Left renal cortex interstitium (tissue), 4 donors: ENCODE data around the gene IP6K1. TPM values are rescaled to one million over a fixed set of nuclear protein-coding genes. Genes with fewer than 3 reads are reported as not detected.

ENCODE experiments used
- DNase-seq, 4 donors: peaks; one replicate each; pipeline ENCODE4 v3.0.0-alpha.2; 2013; ENCODE audit warnings: low read depth in 4 of 4, low spot score in 2 of 4, missing footprints in 1 of 4
- polyA plus RNA-seq, 4 donors: library from polyadenylated mRNA; unstranded; fragments of 120-200 nt; gene quantifications; one replicate each; pipeline ENCODE4 v1.2.1, GENCODE V29; 2013; ENCODE audit not compliant: insufficient read length in 4 of 4

IP6K1 gene
- polyA plus RNA-seq, 4 donors = 43.3 to 54.8 (median 53.4) TPM

- no peak for DNase-seq
Measured at GRCh38 chr3:49727924-49728361, 58.4 kb downstream of the IP6K1 start.

- no peak for DNase-seq
Measured at GRCh38 chr3:49727154-49727923, 59.0 kb downstream of the IP6K1 start.

- no peak for DNase-seq
Measured at GRCh38 chr3:49725906-49726681, 60.2 kb downstream of the IP6K1 start.

- no peak for DNase-seq
Measured at GRCh38 chr3:49724586-49724985, 61.8 kb downstream of the IP6K1 start.

GRCh38 chr3:49723628-49724551, 62.5 kb downstream of the IP6K1 start, which contains the start of gene GMPPB:
TSS of gene GMPPB (minus strand) at chr3:49723951. CDS start at chr3:49723726, 225 bp downstream.
- DNase-seq = peak; percentile 81 to 95 (median 89)

GRCh38 chr3:49723296-49723627, 63.1 kb downstream of the IP6K1 start:
- DNase-seq = no peak

GRCh38 chr3:49722896-49723295, 63.4 kb downstream of the IP6K1 start:
- DNase-seq = no peak

- DNase-seq = no peak
Measured at GRCh38 chr3:49721896-49722781, 64.2 kb downstream of the IP6K1 start.

- no peak for DNase-seq
Measured at GRCh38 chr3:49721596-49721895, 64.8 kb downstream of the IP6K1 start.

GRCh38 chr3:49720855-49721595, 65.3 kb downstream of the IP6K1 start:
- no peak for DNase-seq

GRCh38 chr3:49719214-49719884, 67.0 kb downstream of the IP6K1 start, which contains the start of gene AMIGO3:
TSS of gene AMIGO3 (minus strand) at chr3:49719684. CDS start at chr3:49719465, 219 bp downstream.
- peak; percentile 74 to 86 (median 82) for DNase-seq

GRCh38 chr3:49718858-49719213, 67.5 kb downstream of the IP6K1 start:
- DNase-seq = no peak

- DNase-seq = no peak
Measured at GRCh38 chr3:49717959-49718857, 68.1 kb downstream of the IP6K1 start.

GRCh38 chr3:49717211-49717958, 69.0 kb downstream of the IP6K1 start:
- no peak for DNase-seq

GRCh38 chr3:49716691-49717210, 69.6 kb downstream of the IP6K1 start:
- no peak for DNase-seq

- no peak for DNase-seq
Measured at GRCh38 chr3:49716169-49716568, 70.2 kb downstream of the IP6K1 start.
